Upper lobe of left lung (tissue), 6 donors: ENCODE measurements around the gene CNDP1. TPM values are rescaled to one million over a fixed set of nuclear protein-coding genes. Genes with fewer than 3 reads are reported as not detected.
A peak's percentile ranks its signal among the peaks of the same experiment; 100 is the strongest.

ENCODE experiments used
- ATAC-seq, 2 donors: fragments of 200-7000 bp; cut with Tn5 transposase; one replicate each; pipeline ENCODE4 v1.9.1; 2022; ENCODE audit warnings: mild to moderate bottlenecking in 2 of 2, moderate library complexity in 2 of 2; ENCODE audit not compliant: low FRiP score in 2 of 2
- DNase-seq, 2 donors: peaks; one replicate each; pipeline ENCODE4 v3.0.0-alpha.2; 2019 to 2020
- H3K27ac ChIP-seq, 4 donors: fragments of 200-600 bp; sonication (generic); one replicate each; pipeline ENCODE4 v1.5.1; 2016 to 2019
- H3K27me3 ChIP-seq, 4 donors: fragments of 200-600 bp; sonication (generic); one replicate each; pipeline ENCODE4 v1.5.1; 2017 to 2019
- H3K36me3 ChIP-seq, 4 donors: fragments of 200-600 bp; sonication (generic); one replicate each; pipeline ENCODE4 v1.5.1; 2016 to 2019
- H3K4me1 ChIP-seq, 4 donors: fragments of 200-600 bp; sonication (generic); one replicate each; pipeline ENCODE4 v1.5.1; 2018 to 2019
- H3K4me3 ChIP-seq, 4 donors: fragments of 200-600 bp; sonication (generic); one replicate each; pipeline ENCODE4 v1.5.1; 2017 to 2019; ENCODE audit warnings: mild to moderate bottlenecking in 2 of 4, moderate library complexity in 1 of 4
- H3K9me3 ChIP-seq, 4 donors: fragments of 200-600 bp; sonication (generic); one replicate each; pipeline ENCODE4 v1.5.1; 2018 to 2019
- CTCF ChIP-seq, 6 experiments: fragments of 450-650 bp in 4 of 6; fragments of 200-600 bp in 2 of 6; sonication (generic) in 2 of 6; IDR thresholded peaks; one replicate each; pipeline ENCODE4 v1.5.1; 2016 to 2019; ENCODE audit warnings: antibody characterized with exemption in 6 of 6
- EP300 ChIP-seq, 4 donors: sonication (generic); formaldehyde crosslinking; IDR thresholded peaks; one replicate each; pipeline ENCODE4 v1.5.1; 2017; ENCODE audit warnings: antibody characterized with exemption in 4 of 4, control low read depth in 2 of 4
- POLR2A ChIP-seq, 4 donors: fragments of 450-650 bp; IDR thresholded peaks; one replicate each; pipeline ENCODE4 v1.5.1; 2016 to 2017; ENCODE audit warnings: antibody characterized with exemption in 4 of 4, mild to moderate bottlenecking in 2 of 4
- POLR2AphosphoS5 ChIP-seq, 2 donors: sonication (generic); formaldehyde crosslinking; IDR thresholded peaks; one replicate each; pipeline ENCODE4 v1.5.1; 2017; ENCODE audit warnings: antibody characterized with exemption in 2 of 2
- WGBS, 2 donors: methylation state at CpG; one replicate each; pipeline ENCODE4 v1.1.5; 2017 to 2018; 5-methylcytosine and 5-hydroxymethylcytosine counted together
- total RNA-seq, 6 donors: library from RNA; depleted of rRNA in 4 of 6; stranded (reverse); fragments of >200 nt in 4 of 6; gene quantifications; one replicate each; pipeline versions ENCODE4 v1.1.0 to v1.2.1, GENCODE V29; 2016 to 2021
- donor health status: DM: no; HTN: no; CAD: no; lungs with moderate emphysema.
- donor health status: DM: no; HTN: yes; CAD: no; lungs with severe emphysema.

The CNDP1 gene
- total RNA-seq, 6 donors from 2014 or later: not detected

- WGBS, 2 donors: 22 to 38% methylated on average over 3 of the region's 3 CpGs
- DNase-seq (no peak), ATAC-seq (no peak)
- peaks cover 6 to 11% (median 10%) of the 10 kb centered on the region in 4 donors for H3K4me1 ChIP-seq
- no peaks in the 10 kb centered on the region for H3K36me3 ChIP-seq
- TF ChIP-seq EP300 (IDR thresholded peaks at IDR 0.05) (no peak), POLR2AphosphoS5 (IDR thresholded peaks at IDR 0.05) (no peak), CTCF (IDR thresholded peaks at IDR 0.05) (no peak), POLR2A (IDR thresholded peaks at IDR 0.05) (no peak)
- no peaks in the 10 kb centered on the region for H3K27me3 ChIP-seq
- H3K9me3 ChIP-seq: peaks cover 0 to 9% (median 7%) of the 10 kb centered on the region in 4 donors
- no peak overlapping the region for H3K27ac ChIP-seq
- no peak overlapping the region for H3K4me3 ChIP-seq
These were observed 17.2 kb downstream of the CNDP1 start for GRCh38 chr18:74551452-74551851.

- Histone ChIP-seq H3K36me3 (no peaks in the 10 kb centered on the region), H3K27me3 (no peaks in the 10 kb centered on the region), H3K27ac (no peak overlapping the region), H3K4me3 (no peak overlapping the region), H3K4me1 (peaks cover 0 to 6% (median 5%) of the 10 kb centered on the region in 4 donors), H3K9me3 (peaks cover 0 to 9% (median 7%) of the 10 kb centered on the region in 4 donors)
- TF ChIP-seq CTCF (IDR thresholded peaks at IDR 0.05) (peak; percentile 64 to 80 (median 72)), EP300 (IDR thresholded peaks at IDR 0.05) (no peak), POLR2AphosphoS5 (IDR thresholded peaks at IDR 0.05) (no peak)
- peak in 1 of 2 donors; percentile 85 for DNase-seq
- ATAC-seq: peak; percentile 88 to 95
- WGBS, 2 donors: 23 to 25% methylated on average over 5 of the region's 5 CpGs
These were observed 17.7 kb downstream of the CNDP1 start for GRCh38 chr18:74551936-74552555.

DNA sequence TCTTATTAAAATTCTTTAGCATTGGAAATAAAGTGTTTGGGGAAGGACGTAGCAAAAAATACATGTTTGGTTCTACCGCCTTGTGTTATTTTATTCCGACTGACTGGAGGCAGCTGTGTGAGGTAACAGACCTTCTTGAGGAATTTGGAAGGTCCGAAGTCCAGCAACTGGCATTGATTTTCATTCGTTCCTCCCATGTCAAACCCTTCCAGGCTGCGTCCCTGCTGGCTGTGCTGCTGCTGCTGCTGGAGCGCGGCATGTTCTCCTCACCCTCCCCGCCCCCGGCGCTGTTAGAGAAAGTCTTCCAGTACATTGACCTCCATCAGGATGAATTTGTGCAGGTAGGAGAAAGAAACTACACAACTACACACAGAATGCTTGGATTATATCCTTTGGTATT, 21.8 kb downstream of the CNDP1 start:
- no peak for DNase-seq
- ATAC-seq: no peak
- TF ChIP-seq POLR2AphosphoS5 (IDR thresholded peaks at IDR 0.05) (no peak), EP300 (IDR thresholded peaks at IDR 0.05) (no peak), CTCF (IDR thresholded peaks at IDR 0.05) (no peak), POLR2A (IDR thresholded peaks at IDR 0.05) (no peak)
- no peaks in the 10 kb centered on the region for H3K27me3 ChIP-seq
- no peaks in the 10 kb centered on the region for H3K4me1 ChIP-seq
- H3K27ac ChIP-seq: no peak overlapping the region
- WGBS, 2 donors: 90 to 93% methylated on average over 11 of the region's 11 CpGs
- H3K4me3 ChIP-seq: no peak overlapping the region
- H3K9me3 ChIP-seq: no peaks in the 10 kb centered on the region
- H3K36me3 ChIP-seq: no peaks in the 10 kb centered on the region

DNA sequence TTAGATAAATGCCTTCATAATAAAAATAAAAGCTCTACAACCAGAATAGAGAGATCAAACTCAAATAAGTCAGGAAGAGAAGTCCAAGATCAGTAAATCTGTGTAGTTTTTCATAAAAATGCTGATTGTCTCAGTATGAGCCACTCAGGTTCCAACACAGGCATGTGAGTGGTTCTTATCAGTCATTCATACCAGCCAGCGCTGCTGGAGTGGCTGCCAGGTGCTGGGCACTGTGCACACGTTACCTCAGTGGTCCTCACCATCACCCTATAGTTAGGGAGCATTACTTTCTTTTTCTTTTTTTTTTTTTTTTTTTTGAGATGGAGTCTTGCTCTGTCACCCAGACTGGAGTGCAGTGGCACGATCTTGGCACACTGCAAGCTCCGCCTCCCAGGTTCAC, 23.8 kb downstream of the CNDP1 start:
- Histone ChIP-seq H3K27me3 (no peaks in the 10 kb centered on the region), H3K36me3 (no peaks in the 10 kb centered on the region), H3K4me3 (no peak overlapping the region), H3K9me3 (no peaks in the 10 kb centered on the region), H3K27ac (no peak overlapping the region), H3K4me1 (no peaks in the 10 kb centered on the region)
- ATAC-seq (no peak), DNase-seq (no peak)
- TF ChIP-seq EP300 (IDR thresholded peaks at IDR 0.05) (no peak), POLR2A (IDR thresholded peaks at IDR 0.05) (no peak), POLR2AphosphoS5 (IDR thresholded peaks at IDR 0.05) (no peak), CTCF (IDR thresholded peaks at IDR 0.05) (no peak)
- WGBS, 2 donors: 45 to 72% methylated on average over 4 of the region's 4 CpGs

DNA sequence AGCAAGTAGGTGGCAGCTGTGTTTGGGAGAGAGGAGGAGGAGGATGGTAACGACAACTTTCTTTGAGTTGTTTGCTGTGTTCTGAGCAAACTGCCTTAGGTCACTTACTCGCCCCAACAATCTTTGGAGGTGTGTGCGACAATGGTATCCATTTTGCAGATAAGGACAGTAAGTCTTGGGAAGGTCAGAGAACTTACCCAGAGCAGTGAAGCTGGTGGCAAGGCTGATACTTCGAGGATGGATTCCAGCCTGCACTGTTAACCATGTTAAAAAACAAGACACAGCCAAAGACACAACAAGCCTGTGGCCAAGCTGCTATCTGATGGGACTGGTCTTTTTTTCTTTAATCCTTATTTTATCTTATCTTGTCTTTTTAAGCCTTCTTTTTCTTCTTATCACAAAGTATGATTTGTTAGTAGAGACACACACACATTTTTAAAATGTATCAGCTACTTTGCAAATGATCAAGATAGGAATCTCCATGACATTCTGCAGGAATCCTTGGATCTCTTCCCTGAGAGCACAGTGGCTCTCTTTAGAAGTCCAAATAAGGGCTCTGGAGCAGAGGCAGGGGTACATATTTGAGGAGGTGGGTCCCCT, 27.9 kb downstream of the CNDP1 start:
- ATAC-seq: no peak

More for the DNA sequence above, 27.9 kb downstream of the CNDP1 start:
- no peaks in the 10 kb centered on the region for H3K36me3 ChIP-seq
- WGBS, 2 donors: 76 to 78% methylated on average over 4 of the region's 4 CpGs
- peaks cover 0 to 7% (median 3%) of the 10 kb centered on the region in 4 donors for H3K9me3 ChIP-seq
- H3K4me1 ChIP-seq: no peaks in the 10 kb centered on the region
- no peak overlapping the region for H3K27ac ChIP-seq
- no peak for DNase-seq
- H3K27me3 ChIP-seq: no peaks in the 10 kb centered on the region
- no peak overlapping the region for H3K4me3 ChIP-seq
- TF ChIP-seq POLR2AphosphoS5 (IDR thresholded peaks at IDR 0.05): no peak
- no peak for TF ChIP-seq EP300 (IDR thresholded peaks at IDR 0.05)
